Mammary epithelial cell (primary cell): ENCODE results near the gene ABCB11.

ENCODE experiments used
- EZH2 ChIP-seq: IDR thresholded peaks from 2 replicates; pipeline ENCODE4 v1.6.1; 2012; ENCODE audit warnings: low read length, inconsistent platforms, borderline replicate concordance
- TF ChIP-seq, protein P1 (sequence below), 2 donors: IDR thresholded peaks in 1 of 2; conservative IDR thresholded peaks in 1 of 2; 2 replicates each; pipeline ENCODE4 v1.5.1; 2011 to 2012; ENCODE audit warnings: inconsistent platforms in 2 of 2, low read length in 2 of 2, mild to moderate bottlenecking in 2 of 2, control low read depth in 1 of 2, low read depth in 1 of 2; ENCODE audit not compliant: insufficient read depth in 1 of 2; ENCODE audit errors: extremely low read depth in 1 of 2

DNA sequence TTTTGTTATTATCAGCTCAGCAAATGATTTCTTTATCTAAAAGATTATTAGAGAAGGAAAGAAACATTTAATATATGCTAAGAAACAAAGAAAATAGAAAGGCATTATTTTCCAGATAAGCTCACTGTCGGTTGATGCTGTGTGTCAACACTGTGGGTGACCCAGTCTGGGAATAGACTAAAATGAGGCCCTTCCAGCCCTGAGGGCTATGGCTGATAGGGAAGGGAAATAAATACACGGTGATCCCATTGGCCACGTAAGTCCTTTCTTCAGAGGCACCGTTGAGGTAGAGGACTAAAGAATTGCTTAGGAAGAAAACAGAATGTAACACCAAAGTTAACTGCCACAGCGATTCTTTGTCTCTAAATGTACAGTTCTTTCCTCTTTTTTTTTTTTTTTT, 1.8 kb downstream of the ABCB11 start:
- TF ChIP-seq, protein P1, sequence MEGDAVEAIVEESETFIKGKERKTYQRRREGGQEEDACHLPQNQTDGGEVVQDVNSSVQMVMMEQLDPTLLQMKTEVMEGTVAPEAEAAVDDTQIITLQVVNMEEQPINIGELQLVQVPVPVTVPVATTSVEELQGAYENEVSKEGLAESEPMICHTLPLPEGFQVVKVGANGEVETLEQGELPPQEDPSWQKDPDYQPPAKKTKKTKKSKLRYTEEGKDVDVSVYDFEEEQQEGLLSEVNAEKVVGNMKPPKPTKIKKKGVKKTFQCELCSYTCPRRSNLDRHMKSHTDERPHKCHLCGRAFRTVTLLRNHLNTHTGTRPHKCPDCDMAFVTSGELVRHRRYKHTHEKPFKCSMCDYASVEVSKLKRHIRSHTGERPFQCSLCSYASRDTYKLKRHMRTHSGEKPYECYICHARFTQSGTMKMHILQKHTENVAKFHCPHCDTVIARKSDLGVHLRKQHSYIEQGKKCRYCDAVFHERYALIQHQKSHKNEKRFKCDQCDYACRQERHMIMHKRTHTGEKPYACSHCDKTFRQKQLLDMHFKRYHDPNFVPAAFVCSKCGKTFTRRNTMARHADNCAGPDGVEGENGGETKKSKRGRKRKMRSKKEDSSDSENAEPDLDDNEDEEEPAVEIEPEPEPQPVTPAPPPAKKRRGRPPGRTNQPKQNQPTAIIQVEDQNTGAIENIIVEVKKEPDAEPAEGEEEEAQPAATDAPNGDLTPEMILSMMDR (conservative IDR thresholded peaks at IDR 0.05 in 1 of 2, IDR thresholded peaks at IDR 0.05 in 1 of 2; ENCODE audit: extremely low read depth in 1 of 2, insufficient read depth in 1 of 2, low read depth in 1 of 2, low read length in 2 of 2) = no peak
- no peak for TF ChIP-seq EZH2
